IMR-90 (cell line): ENCODE measurements around the gene EIF4E3.

Experiments used
- BHLHE40 ChIP-seq: fragments of 150-350 bp; IDR thresholded peaks from 2 replicates; pipeline ENCODE4 v1.6.1; 2016; ENCODE audit warnings: mild to moderate bottlenecking, low read depth, low read length
- CEBPB ChIP-seq: IDR thresholded peaks from 2 replicates; pipeline ENCODE4 v1.6.1; 2012; ENCODE audit warnings: low read depth, low read length, improper control_type of control experiment
- FOS ChIP-seq: fragments of 150-350 bp; IDR thresholded peaks from 2 replicates; pipeline ENCODE4 v1.6.1; 2016; ENCODE audit warnings: low read depth, low read length
- MAZ ChIP-seq: IDR thresholded peaks from 2 replicates; pipeline ENCODE4 v1.6.1; 2012; ENCODE audit warnings: low read depth, mild to moderate bottlenecking, low read length, improper control_type of control experiment, moderate library complexity, borderline replicate concordance
- NFE2L2 ChIP-seq: fragments of 150-350 bp; IDR thresholded peaks from 2 replicates; pipeline ENCODE4 v1.6.1; 2016; ENCODE audit warnings: low read depth, mild to moderate bottlenecking, low read length
- POLR2A ChIP-seq: IDR thresholded peaks from 2 replicates; pipeline ENCODE4 v1.6.1; 2012; ENCODE audit warnings: mild to moderate bottlenecking, low read depth, low read length
- RAD21 ChIP-seq: IDR thresholded peaks from 2 replicates; pipeline ENCODE4 v1.6.1; 2012; ENCODE audit warnings: low read length, improper control_type of control experiment
- RFX5 ChIP-seq: IDR thresholded peaks from 2 replicates; pipeline ENCODE4 v1.8.0; 2012; ENCODE audit warnings: low read depth, mild to moderate bottlenecking, low read length, moderate library complexity
- SMC3 ChIP-seq: fragments of 150-350 bp; IDR thresholded peaks from 2 replicates; pipeline ENCODE4 v1.6.1; 2016; ENCODE audit warnings: low read depth, mild to moderate bottlenecking, antibody characterized with exemption, low read length, moderate library complexity
- TF ChIP-seq, protein P1 (sequence below): conservative IDR thresholded peaks from 2 replicates; pipeline ENCODE4 v1.5.1; 2012; ENCODE audit warnings: mild to moderate bottlenecking, low read depth, low read length, improper control_type of control experiment
- TF ChIP-seq, protein P2 (sequence below): fragments of 150-350 bp; IDR thresholded peaks from 2 replicates; pipeline ENCODE4 v1.6.1; 2016; ENCODE audit warnings: low read depth, mild to moderate bottlenecking, low read length, moderate library complexity, borderline replicate concordance

DNA sequence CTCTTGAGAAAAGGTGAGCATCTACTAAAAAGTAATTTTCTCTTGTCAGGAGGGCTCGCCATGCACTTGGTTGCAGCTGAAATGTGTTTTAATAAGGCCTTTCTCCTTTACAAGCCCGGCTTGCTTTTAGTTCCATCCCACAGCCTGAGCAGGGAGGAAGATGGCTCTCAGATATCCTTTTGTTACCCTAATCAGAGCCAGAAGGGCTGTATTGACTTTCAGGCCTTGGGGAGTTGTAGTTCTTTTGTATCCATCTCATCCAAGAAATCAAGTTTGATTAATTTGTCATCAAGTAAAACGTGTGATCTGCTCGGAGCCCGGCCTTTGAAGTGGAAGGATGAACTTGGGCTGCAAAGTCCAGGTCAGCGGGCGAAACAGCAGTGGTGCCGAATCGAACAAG is 52.9 kb downstream of the EIF4E3 start:
- no peak for TF ChIP-seq POLR2A
- TF ChIP-seq, protein P1, sequence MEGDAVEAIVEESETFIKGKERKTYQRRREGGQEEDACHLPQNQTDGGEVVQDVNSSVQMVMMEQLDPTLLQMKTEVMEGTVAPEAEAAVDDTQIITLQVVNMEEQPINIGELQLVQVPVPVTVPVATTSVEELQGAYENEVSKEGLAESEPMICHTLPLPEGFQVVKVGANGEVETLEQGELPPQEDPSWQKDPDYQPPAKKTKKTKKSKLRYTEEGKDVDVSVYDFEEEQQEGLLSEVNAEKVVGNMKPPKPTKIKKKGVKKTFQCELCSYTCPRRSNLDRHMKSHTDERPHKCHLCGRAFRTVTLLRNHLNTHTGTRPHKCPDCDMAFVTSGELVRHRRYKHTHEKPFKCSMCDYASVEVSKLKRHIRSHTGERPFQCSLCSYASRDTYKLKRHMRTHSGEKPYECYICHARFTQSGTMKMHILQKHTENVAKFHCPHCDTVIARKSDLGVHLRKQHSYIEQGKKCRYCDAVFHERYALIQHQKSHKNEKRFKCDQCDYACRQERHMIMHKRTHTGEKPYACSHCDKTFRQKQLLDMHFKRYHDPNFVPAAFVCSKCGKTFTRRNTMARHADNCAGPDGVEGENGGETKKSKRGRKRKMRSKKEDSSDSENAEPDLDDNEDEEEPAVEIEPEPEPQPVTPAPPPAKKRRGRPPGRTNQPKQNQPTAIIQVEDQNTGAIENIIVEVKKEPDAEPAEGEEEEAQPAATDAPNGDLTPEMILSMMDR: no peak
- TF ChIP-seq RFX5: no peak
- no peak for TF ChIP-seq FOS
- no peak for TF ChIP-seq RAD21
- TF ChIP-seq MAZ: no peak
- TF ChIP-seq, protein P2, sequence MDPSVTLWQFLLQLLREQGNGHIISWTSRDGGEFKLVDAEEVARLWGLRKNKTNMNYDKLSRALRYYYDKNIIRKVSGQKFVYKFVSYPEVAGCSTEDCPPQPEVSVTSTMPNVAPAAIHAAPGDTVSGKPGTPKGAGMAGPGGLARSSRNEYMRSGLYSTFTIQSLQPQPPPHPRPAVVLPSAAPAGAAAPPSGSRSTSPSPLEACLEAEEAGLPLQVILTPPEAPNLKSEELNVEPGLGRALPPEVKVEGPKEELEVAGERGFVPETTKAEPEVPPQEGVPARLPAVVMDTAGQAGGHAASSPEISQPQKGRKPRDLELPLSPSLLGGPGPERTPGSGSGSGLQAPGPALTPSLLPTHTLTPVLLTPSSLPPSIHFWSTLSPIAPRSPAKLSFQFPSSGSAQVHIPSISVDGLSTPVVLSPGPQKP: no peak
- no peak for TF ChIP-seq SMC3
- TF ChIP-seq NFE2L2: no peak
- TF ChIP-seq CEBPB: no peak
- TF ChIP-seq BHLHE40: no peak
